SJCRH30 (cell line): ENCODE results near the gene BTBD7. TPM values are rescaled to one million over a fixed set of nuclear protein-coding genes. Genes with fewer than 3 reads are reported as not detected.

Experiments used
- DNase-seq, 2 experiments: peaks; one replicate each; pipeline ENCODE4 v3.0.0-alpha.2; 2015 to 2020
- H3K27ac ChIP-seq: fragments of 250-450 bp; sonication (Bioruptor Pico); 2 replicates; pipeline ENCODE4 v1.5.1; 2020; ENCODE audit warnings: mild to moderate bottlenecking, moderate library complexity
- H3K27me3 ChIP-seq: fragments of 250-450 bp; sonication (Bioruptor Pico); 2 replicates; pipeline ENCODE4 v1.5.1; 2020; ENCODE audit warnings: mild to moderate bottlenecking, moderate library complexity
- H3K36me3 ChIP-seq: fragments of 250-450 bp; sonication (Bioruptor Pico); 2 replicates; pipeline ENCODE4 v1.5.1; 2020; ENCODE audit warnings: mild to moderate bottlenecking, moderate library complexity
- H3K4me1 ChIP-seq: fragments of 250-450 bp; sonication (Bioruptor Pico); 2 replicates; pipeline ENCODE4 v1.5.1; 2020; ENCODE audit warnings: mild to moderate bottlenecking, moderate library complexity
- H3K4me3 ChIP-seq: fragments of 250-450 bp; sonication (Bioruptor Pico); 2 replicates; pipeline ENCODE4 v1.5.1; 2020; ENCODE audit warnings: mild to moderate bottlenecking, moderate library complexity
- H3K9me3 ChIP-seq: fragments of 250-450 bp; sonication (Bioruptor Pico); replicated peaks from 2 replicates; pipeline ENCODE4 v1.5.1; 2020; ENCODE audit warnings: mild to moderate bottlenecking, moderate library complexity
- total RNA-seq: library from RNA; depleted of rRNA; stranded (reverse); fragments of >200 nt; shearing (Covaris generic); gene quantifications from 2 replicates; pipeline ENCODE4 v1.2.3, GENCODE V29; 2014

Gene BTBD7
- total RNA-seq, 1 experiment from 2014 or later: 23.4 TPM

GRCh38 chr14:93337143-93337753 is 4.4 kb upstream of the BTBD7 start:
- Histone ChIP-seq H3K4me3 (no peak overlapping the region), H3K36me3 (no peaks in the 10 kb centered on the region), H3K27me3 (no peaks in the 10 kb centered on the region), H3K27ac (no peak overlapping the region), H3K4me1 (0 out of 2 replicates have a peak, but pooled peaks cover 3% of the 10 kb centered on the region), H3K9me3 (no peaks in the 10 kb centered on the region)
- DNase-seq: no peak

- Histone ChIP-seq H3K36me3 (0 out of 2 replicates have a peak, but pooled peaks cover 2% of the 10 kb centered on the region), H3K27ac (peak overlapping the region; percentile 28), H3K4me1 (0 out of 2 replicates have a peak, but pooled peaks cover 3% of the 10 kb centered on the region), H3K4me3 (peak overlapping the region; percentile 98), H3K9me3 (no peaks in the 10 kb centered on the region), H3K27me3 (no peaks in the 10 kb centered on the region)
- no peak for DNase-seq
Observed at GRCh38 chr14:93333631-93334103, 831 bp upstream of the BTBD7 start.

DNA sequence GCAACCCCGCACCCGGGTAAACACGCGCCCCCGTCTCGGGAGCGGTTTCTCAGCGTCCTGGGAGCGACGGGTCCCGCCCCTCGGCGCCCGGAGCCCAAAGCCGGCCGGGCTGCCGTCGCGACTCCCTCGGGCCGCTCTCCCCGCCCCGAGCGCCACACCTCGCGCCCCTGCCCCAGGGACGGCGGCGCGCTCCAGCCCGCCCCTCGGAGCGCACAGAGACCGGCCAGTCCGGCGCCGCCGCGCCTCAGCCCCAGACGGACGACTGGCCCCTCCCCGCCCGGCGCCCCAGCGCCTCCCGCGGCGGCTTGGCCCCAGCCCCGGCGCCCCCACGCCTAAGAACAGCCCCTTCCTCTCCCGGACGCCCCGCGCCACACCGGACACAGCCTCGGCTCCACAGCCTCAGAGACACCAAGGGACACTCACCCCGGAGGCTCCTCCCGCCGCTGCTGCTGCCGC is 411 bp downstream of the BTBD7 start:
- Histone ChIP-seq H3K27me3 (no peaks in the 10 kb centered on the region), H3K4me1 (0 out of 2 replicates have a peak, but pooled peaks cover 3% of the 10 kb centered on the region), H3K4me3 (peak overlapping the region; percentile 98), H3K9me3 (no peaks in the 10 kb centered on the region), H3K27ac (peak overlapping the region; percentile 63; the same call in 1 of the 2 replicates), H3K36me3 (0 out of 2 replicates have a peak, but pooled peaks cover 2% of the 10 kb centered on the region)
- DNase-seq: peak; percentile 46 to 64

- DNase-seq: no peak
- Histone ChIP-seq H3K36me3 (0 out of 2 replicates have a peak, but pooled peaks cover 2% of the 10 kb centered on the region), H3K4me3 (peak overlapping the region; percentile 98), H3K27ac (no peak overlapping the region), H3K9me3 (no peaks in the 10 kb centered on the region), H3K27me3 (no peaks in the 10 kb centered on the region), H3K4me1 (0 out of 2 replicates have a peak, but pooled peaks cover 3% of the 10 kb centered on the region)
Observed at GRCh38 chr14:93331728-93332396, 974 bp downstream of the BTBD7 start.

DNA sequence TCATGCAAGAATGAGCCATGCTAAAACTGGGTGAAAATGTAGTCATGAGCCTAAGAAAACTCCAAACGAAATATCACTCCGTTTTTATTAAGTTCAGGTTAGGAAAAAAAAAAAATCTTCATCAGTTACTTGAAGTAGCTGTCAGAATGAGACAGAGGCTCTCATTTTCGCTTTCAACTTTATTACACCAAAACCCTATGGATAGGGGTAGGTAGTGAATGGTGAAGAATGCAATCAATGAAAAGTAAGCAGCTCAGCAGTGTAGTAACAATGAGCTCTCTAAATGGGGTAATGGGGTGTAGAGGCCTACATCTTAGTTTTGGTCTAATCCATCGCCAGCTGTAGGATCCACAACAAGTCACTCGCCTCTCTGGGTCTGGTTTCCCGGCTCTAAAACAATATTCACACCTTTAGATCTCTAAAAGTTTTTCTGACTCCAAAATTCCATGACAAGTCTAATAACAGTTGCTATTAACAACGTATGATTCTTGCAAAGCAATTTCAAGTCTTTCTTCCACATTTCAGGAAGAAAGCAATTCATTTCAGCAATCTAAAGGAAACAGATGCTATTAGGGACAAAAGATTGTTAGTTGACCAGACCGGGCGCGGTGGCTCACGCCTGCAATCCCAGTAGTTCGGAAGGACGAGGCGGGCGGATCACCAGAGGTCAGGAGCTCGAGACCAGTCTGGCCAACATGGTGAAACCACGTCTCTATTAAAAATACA is 1.7 kb downstream of the BTBD7 start:
- Histone ChIP-seq H3K27me3 (no peaks in the 10 kb centered on the region), H3K4me3 (peak overlapping the region; percentile 98), H3K9me3 (no peaks in the 10 kb centered on the region)

DNA sequence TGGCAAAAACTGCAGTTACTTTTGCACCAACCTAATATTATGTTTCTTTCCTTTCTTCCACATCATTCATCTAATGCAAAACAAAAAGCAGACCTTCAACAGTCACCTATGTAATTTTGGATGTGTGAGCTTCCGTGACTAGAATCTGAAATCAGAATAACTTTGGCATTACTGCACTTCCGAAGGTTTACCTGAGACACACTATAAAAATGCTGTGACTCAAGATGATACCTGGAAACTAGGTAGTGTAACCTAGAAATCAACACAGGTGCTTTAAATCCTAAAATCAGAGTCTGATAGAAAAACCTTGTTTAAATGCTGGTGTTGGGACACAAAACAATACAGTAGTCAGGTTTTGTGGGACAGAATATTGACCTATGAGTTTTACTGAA is 2.2 kb downstream of the BTBD7 start:
- H3K27ac ChIP-seq: no peak overlapping the region
- no peak for DNase-seq
- no peaks in the 10 kb centered on the region for H3K9me3 ChIP-seq
- no peaks in the 10 kb centered on the region for H3K27me3 ChIP-seq
- H3K36me3 ChIP-seq: 0 out of 2 replicates have a peak, but pooled peaks cover 2% of the 10 kb centered on the region
- H3K4me3 ChIP-seq: no peak overlapping the region
- H3K4me1 ChIP-seq: 0 out of 2 replicates have a peak, but pooled peaks cover 3% of the 10 kb centered on the region

More for the DNA sequence above, 1.7 kb downstream of the BTBD7 start:
- Histone ChIP-seq H3K36me3 (0 out of 2 replicates have a peak, but pooled peaks cover 2% of the 10 kb centered on the region), H3K4me1 (0 out of 2 replicates have a peak, but pooled peaks cover 3% of the 10 kb centered on the region), H3K27ac (no peak overlapping the region)
- no peak for DNase-seq

DNA sequence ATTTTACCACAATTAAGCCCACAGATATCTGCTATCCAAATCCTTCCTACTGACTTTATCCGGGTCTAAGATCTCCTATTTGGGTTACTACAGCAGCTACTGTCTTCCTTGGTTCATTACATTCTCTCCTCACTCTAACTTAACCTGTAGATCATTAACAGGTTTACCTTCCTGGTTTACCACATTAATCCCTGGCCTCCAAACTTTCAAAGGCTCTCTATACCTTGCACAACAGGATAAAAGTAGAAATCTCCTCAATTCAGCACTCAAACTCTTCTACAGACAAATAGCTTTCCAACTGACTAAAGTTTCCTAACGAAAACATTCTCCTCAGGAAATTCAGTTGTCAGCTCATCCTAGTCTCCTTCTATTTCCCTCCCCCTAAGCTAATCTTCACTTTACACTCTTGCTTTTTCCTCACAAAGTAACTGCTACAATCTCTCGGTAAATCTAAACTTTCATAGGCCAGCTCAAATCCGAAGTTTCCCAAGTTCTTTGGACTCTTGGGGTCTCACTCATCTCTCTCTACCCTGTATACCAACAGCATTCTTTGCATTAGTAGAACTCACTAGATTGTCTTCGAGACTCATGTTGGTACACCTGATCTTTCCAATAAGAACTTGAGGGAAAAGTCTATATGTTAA is 2.7 kb downstream of the BTBD7 start:
- H3K27me3 ChIP-seq: no peaks in the 10 kb centered on the region
- H3K4me3 ChIP-seq: no peak overlapping the region

GRCh38 chr14:93328546-93328945 is 4.3 kb downstream of the BTBD7 start:
- Histone ChIP-seq H3K36me3 (peaks cover 7% of the 10 kb centered on the region; the same call in 1 of the 2 replicates), H3K4me1 (no peaks in the 10 kb centered on the region), H3K27me3 (no peaks in the 10 kb centered on the region), H3K4me3 (no peak overlapping the region), H3K27ac (no peak overlapping the region), H3K9me3 (no peaks in the 10 kb centered on the region)
- no peak for DNase-seq

More for the DNA sequence above, 2.7 kb downstream of the BTBD7 start:
- 0 out of 2 replicates have a peak, but pooled peaks cover 2% of the 10 kb centered on the region for H3K36me3 ChIP-seq
- H3K4me1 ChIP-seq: 0 out of 2 replicates have a peak, but pooled peaks cover 3% of the 10 kb centered on the region
- no peaks in the 10 kb centered on the region for H3K9me3 ChIP-seq
- DNase-seq: no peak
- H3K27ac ChIP-seq: no peak overlapping the region

GRCh38 chr14:93326196-93326595 is 6.6 kb downstream of the BTBD7 start:
- Histone ChIP-seq H3K27me3 (no peaks in the 10 kb centered on the region), H3K27ac (no peak overlapping the region), H3K36me3 (peaks cover 7% of the 10 kb centered on the region; the same call in 1 of the 2 replicates), H3K4me1 (no peaks in the 10 kb centered on the region), H3K4me3 (no peak overlapping the region), H3K9me3 (no peaks in the 10 kb centered on the region)
- DNase-seq: no peak

DNA sequence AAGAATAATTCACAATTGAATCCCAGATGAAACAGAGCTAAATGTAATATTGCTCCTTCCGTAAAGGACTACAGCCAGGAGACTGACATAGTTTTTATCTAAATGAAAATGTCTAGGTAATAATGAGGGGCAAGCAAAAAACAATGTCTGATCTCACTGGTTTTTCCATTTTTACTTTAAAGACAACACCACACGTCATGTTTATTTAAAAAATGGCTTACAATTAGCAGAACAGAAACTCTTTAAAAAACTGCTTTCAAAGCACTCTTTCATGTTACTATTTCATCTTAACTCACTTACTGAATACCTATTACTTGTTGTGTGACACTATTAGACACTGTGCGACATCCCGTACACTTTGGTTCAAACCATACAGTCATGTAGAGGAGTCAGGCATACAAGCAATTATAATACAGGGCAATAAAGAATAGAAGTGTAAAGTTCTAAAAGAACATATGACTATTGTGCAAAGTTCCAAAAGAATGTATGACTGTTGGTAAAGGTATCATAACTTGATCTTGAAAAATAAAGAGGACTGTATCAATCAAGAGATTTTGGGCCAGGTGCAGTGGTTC is 9.1 kb downstream of the BTBD7 start:
- Histone ChIP-seq H3K27me3 (no peaks in the 10 kb centered on the region), H3K27ac (no peak overlapping the region), H3K9me3 (no peaks in the 10 kb centered on the region), H3K4me1 (no peaks in the 10 kb centered on the region), H3K36me3 (peaks cover 5% of the 10 kb centered on the region; the same call in 1 of the 2 replicates), H3K4me3 (no peak overlapping the region)
- no peak for DNase-seq

GRCh38 chr14:93322929-93323599 is 9.8 kb downstream of the BTBD7 start:
- no peaks in the 10 kb centered on the region for H3K4me1 ChIP-seq
- no peak overlapping the region for H3K27ac ChIP-seq
- no peaks in the 10 kb centered on the region for H3K9me3 ChIP-seq
- H3K36me3 ChIP-seq: peaks cover 5% of the 10 kb centered on the region; the same call in 1 of the 2 replicates
- no peak for DNase-seq
- H3K4me3 ChIP-seq: no peak overlapping the region
- no peaks in the 10 kb centered on the region for H3K27me3 ChIP-seq

GRCh38 chr14:93320489-93320888 is 12.3 kb downstream of the BTBD7 start:
- H3K4me3 ChIP-seq: no peak overlapping the region
- H3K27ac ChIP-seq: no peak overlapping the region
- H3K36me3 ChIP-seq: peaks cover 7% of the 10 kb centered on the region; the same call in 1 of the 2 replicates
- no peak for DNase-seq
- H3K27me3 ChIP-seq: no peaks in the 10 kb centered on the region
- no peaks in the 10 kb centered on the region for H3K4me1 ChIP-seq
- H3K9me3 ChIP-seq: no peaks in the 10 kb centered on the region

DNA sequence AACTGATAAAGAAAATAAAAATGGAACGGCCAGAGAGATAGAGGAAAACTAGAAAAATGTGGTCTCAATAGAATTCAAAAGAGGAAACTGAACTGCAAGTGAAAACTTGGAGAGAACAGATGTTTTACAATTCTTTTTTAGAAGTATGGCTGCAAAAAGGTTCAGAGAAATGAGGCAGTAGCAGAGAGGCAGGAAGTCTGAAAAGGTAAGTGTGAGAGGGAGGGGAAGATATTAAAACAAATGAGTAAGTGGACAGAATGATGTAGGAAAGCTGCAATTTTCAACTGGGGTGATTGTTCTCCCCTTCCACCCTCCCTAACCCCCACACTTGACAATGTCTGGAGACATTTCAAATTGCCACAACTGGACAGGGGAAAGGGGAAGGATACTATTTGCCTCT is 12.9 kb downstream of the BTBD7 start:
- H3K9me3 ChIP-seq: no peaks in the 10 kb centered on the region
- H3K27me3 ChIP-seq: no peaks in the 10 kb centered on the region
- no peak for DNase-seq
- H3K36me3 ChIP-seq: peaks cover 7% of the 10 kb centered on the region; the same call in 1 of the 2 replicates
- H3K4me3 ChIP-seq: no peak overlapping the region
- H3K4me1 ChIP-seq: no peaks in the 10 kb centered on the region
- H3K27ac ChIP-seq: no peak overlapping the region
